HepG2 (cell line): Measurements from ENCODE around the gene SLX1A. TPM values are rescaled to one million over a fixed set of nuclear protein-coding genes. Genes with fewer than 3 reads are reported as not detected.

ENCODE experiments used
- ATAC-seq: fragments of 200-7000 bp; cut with Tn5 transposase; 3 replicates; pipeline ENCODE4 v1.9.1; 2020; ENCODE audit warnings: mild to moderate bottlenecking, moderate library complexity
- BruUV-seq: library from RNA; stranded (reverse); fragments of 400-500 nt; replicated peaks from 2 replicates; lab custom pipeline; 2021; lab: Mats Ljungman, UMichigan
- CTCF ChIA-PET: fragments of 300-600 bp; formaldehyde crosslinking; extraction: SDS; loops from one replicate; lab custom pipeline; 2021; ENCODE audit warnings: low total read pairs, inconsistent platforms, low intra/inter-chr PET ratio; lab: Yijun Ruan, JAX
- POLR2A ChIA-PET: fragments of 350-600 bp; sonication (Branson Sonifier 250); formaldehyde crosslinking; loops from one replicate; lab custom pipeline; 2020; ENCODE audit warnings: antibody characterized with exemption, inconsistent platforms; lab: Yijun Ruan, JAX
- DNase-seq: peaks from one replicate; pipeline ENCODE4 v3.0.0-alpha.2; 2015; ENCODE audit warnings: low spot score
- FAIRE-seq: peaks from 3 replicates; lab custom pipeline; 2011; peaks lifted over from hg19 to GRCh38; lab: Jason Lieb, UNC
- H2AFZ ChIP-seq: one replicate; pipeline ENCODE4 v1.6.1; 2011; ENCODE audit warnings: low read length, inconsistent platforms
- H3K27ac ChIP-seq: fragments of 300-600 bp; 3 replicates; pipeline ENCODE4 v1.8.0; 2011; ENCODE audit warnings: mixed run types, mild to moderate bottlenecking, mixed read lengths, low read length, inconsistent platforms; ENCODE audit not compliant: insufficient read depth; ENCODE audit errors: extremely low read length
- H3K27me3 ChIP-seq, 2 experiments: fragments of 200-600 bp in 1 of 2; 2 replicates in 1 of 2; 3 replicates in 1 of 2; pipeline versions ENCODE4 v1.6.0 to v1.8.0; 2011; ENCODE audit warnings: low read length in 2 of 2, mild to moderate bottlenecking in 2 of 2, moderate library complexity in 2 of 2, inconsistent platforms in 1 of 2; ENCODE audit not compliant: insufficient read depth in 2 of 2, control insufficient read depth in 1 of 2
- H3K36me3 ChIP-seq, 2 experiments: fragments of 200-600 bp in 1 of 2; replicated peaks in 1 of 2; 2 replicates in 1 of 2; 3 replicates in 1 of 2; pipeline versions ENCODE4 v1.5.1 to v1.8.0; 2011; ENCODE audit warnings: low read length in 2 of 2, inconsistent platforms in 1 of 2; ENCODE audit not compliant: insufficient read depth in 2 of 2, control insufficient read depth in 1 of 2
- H3K4me1 ChIP-seq: 2 replicates; pipeline ENCODE4 v1.5.1; 2012; ENCODE audit warnings: low read length, inconsistent platforms; ENCODE audit not compliant: insufficient read depth
- H3K4me2 ChIP-seq: 2 replicates; pipeline ENCODE4 v1.6.0; 2011; ENCODE audit warnings: low read depth, low read length, inconsistent platforms
- H3K4me3 ChIP-seq, 3 experiments: fragments of 200-600 bp in 1 of 3; sonication (generic), shearing (Covaris generic) in 1 of 3; replicated peaks in 1 of 3; 2 replicates each; pipeline ENCODE4 v1.5.1; 2011 to 2016; ENCODE audit warnings: low read length in 3 of 3, inconsistent platforms in 2 of 3, low read depth in 2 of 3, mild to moderate bottlenecking in 2 of 3, control low read depth in 1 of 3, mixed read lengths in 1 of 3; ENCODE audit not compliant: insufficient read depth in 1 of 3
- H3K79me2 ChIP-seq: one replicate; pipeline ENCODE4 v1.6.1; 2011; ENCODE audit warnings: low read length, inconsistent platforms; ENCODE audit not compliant: insufficient read depth
- H3K9ac ChIP-seq: 2 replicates; pipeline ENCODE4 v1.6.0; 2011; ENCODE audit warnings: mild to moderate bottlenecking, low read depth, low read length, inconsistent platforms; ENCODE audit not compliant: insufficient read depth
- H3K9me3 ChIP-seq: 2 replicates; pipeline ENCODE4 v1.5.1; 2012; ENCODE audit warnings: mild to moderate bottlenecking, low read length
- H4K20me1 ChIP-seq: 2 replicates; pipeline ENCODE4 v1.6.0; 2011; ENCODE audit warnings: inconsistent platforms, mild to moderate bottlenecking, low read length, moderate library complexity; ENCODE audit not compliant: insufficient read depth
- ETV5 ChIP-seq: IDR thresholded peaks from 2 replicates; pipeline ENCODE4 v1.6.1; 2018; ENCODE audit warnings: missing biosample characterization, missing genetic modification reagents, inconsistent platforms, borderline replicate concordance
- HDAC6 ChIP-seq: fragments of 200-600 bp; sonication (generic); IDR thresholded peaks from 2 replicates; pipeline ENCODE4 v1.7.0; 2017; ENCODE audit warnings: mild to moderate bottlenecking, antibody characterized with exemption, low read length, low read depth
- KDM3A ChIP-seq: IDR thresholded peaks from 2 replicates; pipeline ENCODE4 v1.6.1; 2018; ENCODE audit warnings: low read depth, missing compliant biosample characterization
- ZNF205 ChIP-seq: IDR thresholded peaks from 2 replicates; pipeline ENCODE4 v1.6.1; 2018; ENCODE audit warnings: missing biosample characterization, missing genetic modification reagents
- ZNF329 ChIP-seq: sonication (generic); formaldehyde crosslinking; IDR thresholded peaks from 2 replicates; pipeline ENCODE4 v1.9.0; 2021; ENCODE audit warnings: low read depth, mild to moderate bottlenecking, missing genetic modification reagents
- WGBS: methylation state at CpG from one replicate; pipeline ENCODE4 v1.1.6; 2017; ENCODE audit warnings: low lambda C conversion rate; 5-methylcytosine and 5-hydroxymethylcytosine counted together
- in situ Hi-C: cut with HindIII; loops from 2 replicates; pipeline ENCODE4 v1.10.0; 2017; ENCODE audit warnings: low pct_unique_long_range_greater_than_20kb; ENCODE audit not compliant: extremely low pct_ligation_motif_present
- intact Hi-C: fragments of 100-400 bp; cut with micrococcal nuclease; formaldehyde crosslinking; loops from one replicate; pipeline ENCODE4 v1.10.0; 2022; ENCODE audit not compliant: unreplicated experiment
- polyA plus RNA-seq, 8 experiments: library from polyadenylated mRNA; depleted of rRNA in 3 of 8; stranded (reverse) in 7 of 8; unstranded in 1 of 8; fragments of >200 nt; fragmentation: Illumina TruSeq in 4 of 8; extraction: Trizol in 4 of 8; gene quantifications; 2 replicates each; pipeline versions ENCODE4 v1.2.1 to v1.2.3, GENCODE V29; 2011 to 2016; ENCODE audit warnings: low read depth in 4 of 8, missing spikeins in 1 of 8, mixed read lengths in 1 of 8; ENCODE audit not compliant: insufficient read depth in 1 of 8
- total RNA-seq, 5 experiments: library from RNA; depleted of rRNA; stranded (reverse); fragments of >200 nt; fragmentation: Illumina TruSeq; extraction: Trizol; gene quantifications; 2 replicates each; pipeline ENCODE4 v1.2.3, GENCODE V29; 2016; ENCODE audit warnings: low read depth in 1 of 5
- TF ChIP-seq, protein P1 (sequence below): IDR thresholded peaks from 2 replicates; pipeline ENCODE4 v1.6.1; 2016; ENCODE audit warnings: missing biosample characterization, missing genetic modification reagents, low read depth
- TF ChIP-seq, protein P2 (sequence below): sonication (generic); formaldehyde crosslinking; IDR thresholded peaks from 2 replicates; pipeline ENCODE4 v1.5.0; 2020; ENCODE audit warnings: mild to moderate bottlenecking, missing genetic modification reagents
- TF ChIP-seq, protein P3 (sequence below): sonication (generic); formaldehyde crosslinking; conservative IDR thresholded peaks from 2 replicates; pipeline ENCODE4 v1.8.0; 2022; ENCODE audit warnings: missing genetic modification reagents

Gene SLX1A
- total and polyA plus RNA-seq, 2 of the 13 experiments (the other 11 are each of a cell fraction or from before 2014, with no cell fraction given) = 12.0 to 37.1 TPM

DNA sequence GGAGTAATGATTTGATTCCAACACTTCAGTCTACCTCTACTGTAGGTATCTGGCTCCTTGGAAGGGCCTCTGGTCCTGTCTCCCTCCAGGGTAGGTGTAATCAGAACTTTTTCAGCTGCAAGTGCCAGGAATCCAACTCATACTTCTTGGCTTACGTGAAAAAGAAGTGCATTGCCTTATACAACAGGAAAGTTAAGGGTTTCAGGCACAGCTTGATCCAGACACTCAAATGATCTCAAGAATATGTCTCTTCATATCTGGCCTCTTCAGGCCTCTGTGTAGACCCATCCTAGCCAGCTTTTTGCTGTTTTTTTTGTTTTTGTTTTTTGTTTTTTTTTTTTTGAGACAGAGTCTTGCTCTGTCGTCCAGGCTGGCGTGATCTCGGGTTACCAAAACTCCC is 14.5 kb upstream of the SLX1A start:
- H3K9ac ChIP-seq = no peak overlapping the region
- H3K9me3 ChIP-seq = no peaks in the 10 kb centered on the region
- no peak for TF ChIP-seq ETV5 (CRISPR knock-in tag)
- TF ChIP-seq HDAC6 = no peak
- TF ChIP-seq, protein P1, sequence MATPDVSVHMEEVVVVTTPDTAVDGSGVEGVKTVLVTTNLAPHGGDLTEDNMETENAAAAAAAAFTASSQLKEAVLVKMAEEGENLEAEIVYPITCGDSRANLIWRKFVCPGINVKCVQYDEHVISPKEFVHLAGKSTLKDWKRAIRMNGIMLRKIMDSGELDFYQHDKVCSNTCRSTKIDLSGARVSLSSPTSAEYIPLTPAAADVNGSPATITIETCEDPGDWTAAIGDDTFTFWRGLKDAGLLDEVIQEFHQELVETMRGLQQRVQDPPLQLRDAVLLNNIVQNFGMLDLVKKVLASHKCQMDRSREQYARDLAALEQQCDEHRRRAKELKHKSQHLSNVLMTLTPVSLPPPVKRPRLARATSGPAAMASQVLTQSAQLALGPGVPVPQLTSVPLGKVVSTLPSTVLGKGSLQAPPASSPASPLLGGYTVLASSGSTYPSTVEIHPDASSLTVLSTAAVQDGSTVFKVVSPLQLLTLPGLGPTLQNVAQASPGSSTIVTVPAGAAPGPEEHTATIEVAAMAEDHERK = no peak
- TF ChIP-seq ZNF329 (CRISPR knock-in tag) = peak; percentile 97
- TF ChIP-seq KDM3A (CRISPR knock-in tag) = no peak
- TF ChIP-seq ZNF205 = no peak
- ChIA-PET POLR2A (interaction anchor here (0.8 kb wide), 1 partner anchor 8 kb away, joined by 3 read pairs; no protein-coding TSS in a partner anchor), CTCF (no interaction called here)
- no peak overlapping the region for H3K4me2 ChIP-seq
- WGBS = 77% methylated on average over 4 of the region's 4 CpGs
- BruUV-seq = no TSS peak
- no peak for DNase-seq
- H3K79me2 ChIP-seq = no peaks in the 10 kb centered on the region
- no peaks in the 10 kb centered on the region for H4K20me1 ChIP-seq
- H3K4me1 ChIP-seq = peaks cover 52% of the 10 kb centered on the region
- H3K4me3 ChIP-seq = no peak overlapping the region
- no peaks in the 10 kb centered on the region for H3K36me3 ChIP-seq
- intact Hi-C loops = no loop called here
- H3K27me3 ChIP-seq = no peaks in the 10 kb centered on the region; a peak in 1 of 5 replicates
- no peak for ATAC-seq
- H2AFZ ChIP-seq = no peak overlapping the region
- FAIRE-seq = no peak
- no peak overlapping the region for H3K27ac ChIP-seq
- in situ Hi-C loops = no loop called here

DNA sequence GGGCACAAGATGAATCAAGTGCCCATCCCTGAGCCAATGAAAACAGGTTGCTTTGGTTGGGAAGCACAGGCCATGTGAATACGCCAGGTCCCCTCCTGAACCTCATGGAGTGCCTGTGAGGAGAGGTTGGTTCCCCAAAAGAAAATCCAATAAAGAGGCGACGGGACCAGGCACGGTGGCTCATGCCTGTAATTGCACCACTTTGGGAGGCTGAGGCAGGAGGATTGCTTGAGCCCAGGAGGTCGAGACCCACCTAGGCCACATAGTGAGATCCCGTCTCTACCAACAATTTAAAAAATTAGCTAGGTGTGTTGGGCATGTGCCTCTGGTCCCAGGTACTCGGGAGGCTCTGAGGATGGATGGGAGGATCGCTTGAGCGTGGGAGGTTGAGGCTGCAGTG is 13.7 kb upstream of the SLX1A start:
- Histone ChIP-seq H2AFZ (no peak overlapping the region), H3K27me3 (no peaks in the 10 kb centered on the region; a peak in 1 of 5 replicates), H3K9ac (no peak overlapping the region), H3K27ac (no peak overlapping the region), H3K4me1 (peaks cover 60% of the 10 kb centered on the region), H3K4me3 (no peak overlapping the region), H4K20me1 (no peaks in the 10 kb centered on the region), H3K9me3 (no peaks in the 10 kb centered on the region), H3K79me2 (no peaks in the 10 kb centered on the region), H3K4me2 (no peak overlapping the region), H3K36me3 (no peaks in the 10 kb centered on the region)
- FAIRE-seq (no peak), DNase-seq (no peak), ATAC-seq (no peak)
- intact Hi-C loops = no loop called here
- in situ Hi-C loops = no loop called here
- no TSS peak for BruUV-seq
- ChIA-PET CTCF (interaction anchor here (1.2 kb wide), 1 partner anchor 67 kb away, joined by 3 read pairs; no protein-coding TSS in a partner anchor), POLR2A (interaction anchor here (0.6 to 1.0 kb wide), 3 partner anchors 22 to 68 kb away, joined by 3 to 4 read pairs (median 4); no protein-coding TSS in a partner anchor)
- WGBS = 64% methylated on average over 9 of the region's 9 CpGs
- TF ChIP-seq, protein P2, sequence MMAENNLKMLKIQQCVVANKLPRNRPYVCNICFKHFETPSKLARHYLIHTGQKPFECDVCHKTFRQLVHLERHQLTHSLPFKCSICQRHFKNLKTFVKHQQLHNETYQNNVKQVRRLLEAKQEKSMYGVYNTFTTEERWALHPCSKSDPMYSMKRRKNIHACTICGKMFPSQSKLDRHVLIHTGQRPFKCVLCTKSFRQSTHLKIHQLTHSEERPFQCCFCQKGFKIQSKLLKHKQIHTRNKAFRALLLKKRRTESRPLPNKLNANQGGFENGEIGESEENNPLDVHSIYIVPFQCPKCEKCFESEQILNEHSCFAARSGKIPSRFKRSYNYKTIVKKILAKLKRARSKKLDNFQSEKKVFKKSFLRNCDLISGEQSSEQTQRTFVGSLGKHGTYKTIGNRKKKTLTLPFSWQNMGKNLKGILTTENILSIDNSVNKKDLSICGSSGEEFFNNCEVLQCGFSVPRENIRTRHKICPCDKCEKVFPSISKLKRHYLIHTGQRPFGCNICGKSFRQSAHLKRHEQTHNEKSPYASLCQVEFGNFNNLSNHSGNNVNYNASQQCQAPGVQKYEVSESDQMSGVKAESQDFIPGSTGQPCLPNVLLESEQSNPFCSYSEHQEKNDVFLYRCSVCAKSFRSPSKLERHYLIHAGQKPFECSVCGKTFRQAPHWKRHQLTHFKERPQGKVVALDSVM (CRISPR knock-in tag) = peak; percentile 62
- TF ChIP-seq, protein P3, sequence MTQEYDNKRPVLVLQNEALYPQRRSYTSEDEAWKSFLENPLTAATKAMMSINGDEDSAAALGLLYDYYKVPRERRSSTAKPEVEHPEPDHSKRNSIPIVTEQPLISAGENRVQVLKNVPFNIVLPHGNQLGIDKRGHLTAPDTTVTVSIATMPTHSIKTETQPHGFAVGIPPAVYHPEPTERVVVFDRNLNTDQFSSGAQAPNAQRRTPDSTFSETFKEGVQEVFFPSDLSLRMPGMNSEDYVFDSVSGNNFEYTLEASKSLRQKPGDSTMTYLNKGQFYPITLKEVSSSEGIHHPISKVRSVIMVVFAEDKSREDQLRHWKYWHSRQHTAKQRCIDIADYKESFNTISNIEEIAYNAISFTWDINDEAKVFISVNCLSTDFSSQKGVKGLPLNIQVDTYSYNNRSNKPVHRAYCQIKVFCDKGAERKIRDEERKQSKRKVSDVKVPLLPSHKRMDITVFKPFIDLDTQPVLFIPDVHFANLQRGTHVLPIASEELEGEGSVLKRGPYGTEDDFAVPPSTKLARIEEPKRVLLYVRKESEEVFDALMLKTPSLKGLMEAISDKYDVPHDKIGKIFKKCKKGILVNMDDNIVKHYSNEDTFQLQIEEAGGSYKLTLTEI (CRISPR knock-in tag) = no peak
